Fibroblast of pulmonary artery (primary cell): ENCODE data around the gene KRTAP4-12.
"Not testable (repeated sequence)": the region's sequence is repeated elsewhere in the genome, so short reads cannot be mapped to it uniquely, and the experiment has no call there.

Source experiments
- DNase-seq: peaks from one replicate; pipeline ENCODE4 v3.0.0-alpha.2; 2010; ENCODE audit warnings: low read depth
- H3K4me3 ChIP-seq: replicated peaks from 2 replicates; pipeline ENCODE4 v1.5.1; 2011; ENCODE audit warnings: low read depth, mild to moderate bottlenecking, control low read depth, low read length, moderate library complexity
- TF ChIP-seq, protein P1 (sequence below): IDR thresholded peaks from 2 replicates; pipeline ENCODE4 v1.5.1; 2011; ENCODE audit warnings: mild to moderate bottlenecking, control low read depth, low read length, inconsistent platforms; ENCODE audit errors: missing control alignments

Gene KRTAP4-12

GRCh38 chr17:41096055-41096454 is 27.9 kb downstream of the KRTAP4-12 start:
- no peak for DNase-seq
- TF ChIP-seq, protein P1, sequence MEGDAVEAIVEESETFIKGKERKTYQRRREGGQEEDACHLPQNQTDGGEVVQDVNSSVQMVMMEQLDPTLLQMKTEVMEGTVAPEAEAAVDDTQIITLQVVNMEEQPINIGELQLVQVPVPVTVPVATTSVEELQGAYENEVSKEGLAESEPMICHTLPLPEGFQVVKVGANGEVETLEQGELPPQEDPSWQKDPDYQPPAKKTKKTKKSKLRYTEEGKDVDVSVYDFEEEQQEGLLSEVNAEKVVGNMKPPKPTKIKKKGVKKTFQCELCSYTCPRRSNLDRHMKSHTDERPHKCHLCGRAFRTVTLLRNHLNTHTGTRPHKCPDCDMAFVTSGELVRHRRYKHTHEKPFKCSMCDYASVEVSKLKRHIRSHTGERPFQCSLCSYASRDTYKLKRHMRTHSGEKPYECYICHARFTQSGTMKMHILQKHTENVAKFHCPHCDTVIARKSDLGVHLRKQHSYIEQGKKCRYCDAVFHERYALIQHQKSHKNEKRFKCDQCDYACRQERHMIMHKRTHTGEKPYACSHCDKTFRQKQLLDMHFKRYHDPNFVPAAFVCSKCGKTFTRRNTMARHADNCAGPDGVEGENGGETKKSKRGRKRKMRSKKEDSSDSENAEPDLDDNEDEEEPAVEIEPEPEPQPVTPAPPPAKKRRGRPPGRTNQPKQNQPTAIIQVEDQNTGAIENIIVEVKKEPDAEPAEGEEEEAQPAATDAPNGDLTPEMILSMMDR = no peak
- no peak overlapping the region for H3K4me3 ChIP-seq

DNA sequence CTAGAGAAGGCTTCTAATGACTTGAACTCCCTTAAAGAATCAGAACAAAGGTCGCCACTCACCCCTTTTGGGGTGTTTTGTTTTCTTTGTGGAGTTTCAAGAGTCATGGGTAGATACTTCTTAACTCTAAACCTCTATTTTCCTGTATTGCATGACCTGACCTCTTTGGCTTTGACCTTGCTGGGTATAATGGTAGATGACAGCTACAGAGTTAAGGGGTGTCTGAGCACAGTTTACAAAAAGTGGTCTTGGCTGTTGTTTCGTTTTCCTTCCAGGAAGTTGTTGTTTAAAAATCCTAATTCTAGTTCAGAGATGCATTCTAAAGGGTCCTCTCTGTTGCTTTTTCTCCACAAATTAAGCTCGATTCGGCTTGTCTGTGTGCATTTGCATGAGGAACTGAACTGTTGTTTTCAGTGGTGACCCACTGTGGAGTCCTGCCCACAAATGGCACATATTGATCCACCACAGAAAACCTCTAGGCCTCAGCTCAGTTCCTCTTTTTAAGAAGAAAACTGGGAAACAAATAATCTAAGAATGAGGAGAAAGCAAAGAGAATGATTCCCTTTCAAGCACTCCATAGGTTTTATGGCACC is 35.1 kb downstream of the KRTAP4-12 start:
- not testable (repeated sequence) for H3K4me3 ChIP-seq, DNase-seq

DNA sequence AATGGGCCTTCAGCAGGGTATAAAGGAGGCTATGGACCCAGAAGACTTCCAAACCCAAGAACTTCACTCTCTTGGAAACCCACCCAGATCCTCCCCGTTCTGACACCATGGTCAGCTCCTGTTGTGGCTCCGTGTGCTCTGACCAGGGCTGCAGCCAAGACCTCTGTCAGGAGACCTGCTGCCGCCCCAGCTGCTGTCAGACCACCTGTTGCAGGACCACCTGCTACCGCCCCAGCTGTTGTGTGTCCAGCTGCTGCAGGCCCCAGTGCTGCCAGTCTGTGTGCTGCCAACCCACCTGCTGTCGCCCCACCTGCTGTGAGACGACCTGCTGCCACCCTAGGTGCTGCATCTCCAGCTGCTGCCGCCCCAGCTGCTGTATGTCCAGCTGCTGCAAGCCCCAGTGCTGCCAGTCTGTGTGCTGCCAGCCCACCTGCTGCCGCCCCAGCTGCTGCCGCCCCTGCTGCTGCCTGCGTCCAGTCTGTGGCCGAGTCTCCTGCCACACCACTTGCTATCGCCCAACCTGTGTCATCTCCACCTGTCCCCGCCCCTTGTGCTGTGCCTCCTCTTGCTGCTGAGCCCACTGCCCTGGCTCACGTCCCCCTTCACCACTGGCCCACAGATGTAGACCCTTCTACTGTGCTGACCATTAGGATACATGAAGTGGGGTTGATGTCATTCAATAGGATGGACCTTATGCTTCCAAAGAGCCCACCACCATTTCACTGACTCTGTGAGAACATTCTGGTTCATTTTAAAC is 39.7 kb downstream of the KRTAP4-12 start, which contains the start of gene KRTAP4-7:
Gene KRTAP4-7 (plus strand): TSS at position 51 of the 757 bp plus-strand sequence. CDS start 57 bp downstream, at position 108.
- not testable (repeated sequence) for H3K4me3 ChIP-seq, DNase-seq

- H3K4me3 ChIP-seq, DNase-seq: not testable (repeated sequence)
Measured at GRCh38 chr17:41083427-41083826, 40.6 kb downstream of the KRTAP4-12 start.

DNA sequence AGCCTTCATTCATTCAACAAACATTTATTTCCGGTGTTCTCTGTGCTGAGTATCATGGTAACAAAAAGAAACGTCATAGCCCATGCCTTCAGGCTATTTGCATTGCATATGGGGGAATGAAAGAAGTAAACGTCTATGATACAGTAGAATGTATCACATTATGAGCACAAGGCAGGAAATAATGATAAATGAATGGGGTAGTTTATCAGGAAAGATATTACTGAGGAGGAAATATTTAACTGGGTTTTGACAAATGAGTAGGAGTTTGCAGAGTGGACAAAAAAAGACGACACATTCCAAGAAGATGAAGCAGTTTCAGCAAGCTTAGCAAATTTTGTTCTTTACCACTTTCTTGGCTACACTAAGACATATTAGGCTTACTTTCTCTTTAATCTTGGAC is 41.4 kb downstream of the KRTAP4-12 start:
- DNase-seq = no peak
- TF ChIP-seq, protein P1 = no peak
- no peak overlapping the region for H3K4me3 ChIP-seq

GRCh38 chr17:41076788-41077187 is 47.2 kb downstream of the KRTAP4-12 start:
- TF ChIP-seq, protein P1 = no peak
- H3K4me3 ChIP-seq = no peak overlapping the region
- DNase-seq = no peak

DNA sequence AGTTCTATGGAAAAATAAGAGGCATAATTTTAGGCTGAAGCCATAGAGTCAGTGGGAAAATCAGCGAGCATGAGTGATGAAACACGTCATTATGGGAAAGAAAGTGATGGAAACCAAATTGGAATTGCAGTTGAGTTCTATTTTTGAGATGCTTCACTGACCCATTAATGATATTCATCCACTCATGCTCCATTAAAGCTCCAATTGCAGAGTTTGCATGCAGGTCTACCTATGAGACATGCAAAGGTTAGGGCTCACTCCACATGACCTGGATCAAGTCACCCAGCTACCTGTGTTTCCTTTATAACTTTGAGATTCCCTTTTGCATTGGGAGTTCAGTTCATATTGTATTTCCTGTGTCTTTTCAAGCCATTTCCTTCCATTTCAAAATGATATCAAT is 50.3 kb downstream of the KRTAP4-12 start:
- TF ChIP-seq, protein P1 = no peak
- DNase-seq = no peak
- no peak overlapping the region for H3K4me3 ChIP-seq
